ENCODE measurements around the gene NKX3-2.

DNA sequence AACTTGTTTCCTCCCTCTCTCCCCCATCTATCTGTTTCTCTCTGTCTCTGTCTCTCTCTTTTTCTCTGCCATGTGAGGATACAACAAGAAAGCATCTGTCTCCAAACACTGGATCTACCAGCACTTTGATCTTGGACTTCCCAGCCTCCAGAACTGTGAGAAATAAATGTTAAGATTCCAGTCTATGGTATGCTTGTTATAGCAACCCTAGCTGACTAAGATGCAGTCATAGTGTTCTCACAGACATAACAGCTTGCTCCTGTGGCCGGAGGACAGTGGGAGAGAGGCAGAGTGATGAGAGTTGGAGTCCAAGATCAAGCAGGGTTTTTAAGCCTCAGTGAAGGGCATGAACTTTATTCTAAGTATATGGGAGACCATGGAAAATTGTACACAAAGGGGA, 8.8 kb upstream of the NKX3-2 start:
- TF ChIP-seq, protein P1, sequence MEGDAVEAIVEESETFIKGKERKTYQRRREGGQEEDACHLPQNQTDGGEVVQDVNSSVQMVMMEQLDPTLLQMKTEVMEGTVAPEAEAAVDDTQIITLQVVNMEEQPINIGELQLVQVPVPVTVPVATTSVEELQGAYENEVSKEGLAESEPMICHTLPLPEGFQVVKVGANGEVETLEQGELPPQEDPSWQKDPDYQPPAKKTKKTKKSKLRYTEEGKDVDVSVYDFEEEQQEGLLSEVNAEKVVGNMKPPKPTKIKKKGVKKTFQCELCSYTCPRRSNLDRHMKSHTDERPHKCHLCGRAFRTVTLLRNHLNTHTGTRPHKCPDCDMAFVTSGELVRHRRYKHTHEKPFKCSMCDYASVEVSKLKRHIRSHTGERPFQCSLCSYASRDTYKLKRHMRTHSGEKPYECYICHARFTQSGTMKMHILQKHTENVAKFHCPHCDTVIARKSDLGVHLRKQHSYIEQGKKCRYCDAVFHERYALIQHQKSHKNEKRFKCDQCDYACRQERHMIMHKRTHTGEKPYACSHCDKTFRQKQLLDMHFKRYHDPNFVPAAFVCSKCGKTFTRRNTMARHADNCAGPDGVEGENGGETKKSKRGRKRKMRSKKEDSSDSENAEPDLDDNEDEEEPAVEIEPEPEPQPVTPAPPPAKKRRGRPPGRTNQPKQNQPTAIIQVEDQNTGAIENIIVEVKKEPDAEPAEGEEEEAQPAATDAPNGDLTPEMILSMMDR (conservative IDR thresholded peaks at IDR 0.05; ENCODE audit: low read length), result no peak
- TF ChIP-seq EZH2phosphoT487 (IDR thresholded peaks at IDR 0.05; ENCODE audit: borderline replicate concordance, low read depth, low read length), result no peak
